CD4-positive, alpha-beta T cell treated with Interleukin-4 for 1 hour (primary cell): ENCODE data around the gene HSDL1.

Source experiments
- DNase-seq, 2 donors: peaks; one replicate each; pipeline ENCODE4 v3.0.0-alpha.2; 2020 to 2022

HSDL1 gene

DNA sequence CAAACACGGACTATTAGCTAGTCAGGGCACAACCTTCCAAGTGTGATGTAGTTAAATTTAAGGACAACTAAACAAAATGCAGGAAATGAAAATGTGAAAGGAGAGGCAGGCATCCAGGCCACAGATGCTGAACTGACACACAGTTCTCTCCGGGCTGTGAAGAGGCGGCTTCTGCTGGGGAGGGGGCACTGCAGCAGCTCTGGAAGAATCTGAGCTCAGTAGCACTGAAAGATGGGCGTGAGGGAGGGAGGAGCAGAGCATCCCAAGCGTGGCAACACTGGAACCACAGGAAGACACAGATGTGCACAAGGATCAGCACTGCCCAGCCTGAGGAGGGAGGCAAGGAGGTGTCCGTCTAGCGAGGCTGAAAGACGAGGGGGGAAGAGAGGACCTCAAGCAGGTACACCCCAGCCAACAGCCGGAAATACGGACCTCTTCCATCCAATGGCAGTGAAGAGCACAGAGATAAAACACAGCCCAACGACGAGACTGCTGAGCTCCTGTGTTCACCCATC is 39.6 kb downstream of the HSDL1 start:
- no peak for DNase-seq

DNA sequence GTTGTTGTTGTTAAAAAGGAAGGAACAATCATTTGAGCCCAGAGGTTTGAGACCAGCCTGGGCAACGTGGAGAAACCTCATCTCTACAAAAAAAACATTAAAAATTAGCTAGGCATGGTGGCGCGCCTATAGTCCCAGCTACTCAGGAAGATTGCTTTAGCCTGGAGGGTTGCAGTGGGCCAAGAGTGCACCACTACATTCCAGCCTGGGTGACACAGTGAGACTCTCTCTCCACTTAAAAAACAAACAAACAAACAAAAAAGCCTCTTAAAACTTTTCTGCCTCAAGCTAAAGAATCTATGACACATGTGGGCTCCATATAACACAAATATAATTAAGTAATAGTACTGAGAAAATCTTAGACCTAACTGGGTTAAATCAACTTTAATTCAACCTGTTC is 40.7 kb downstream of the HSDL1 start:
- no peak for DNase-seq

DNA sequence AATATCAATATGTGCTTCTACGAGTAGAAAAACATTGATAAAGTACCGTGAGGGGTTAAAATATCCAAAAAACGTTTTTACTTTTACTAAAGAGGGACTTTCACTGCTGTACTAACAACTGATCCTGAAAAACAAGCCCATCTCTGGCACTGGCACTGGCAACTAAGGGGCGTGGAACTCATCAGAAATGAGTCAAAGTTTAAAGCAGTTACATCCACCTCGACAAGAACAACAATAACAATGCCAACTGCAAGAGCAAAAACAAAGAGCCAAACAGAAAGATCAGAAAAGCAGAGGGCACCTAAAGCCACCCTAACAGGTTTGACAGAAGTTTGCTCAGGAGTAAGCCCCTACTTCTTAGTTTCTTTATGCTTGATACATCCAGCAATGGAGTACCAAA is 41.3 kb downstream of the HSDL1 start:
- no peak for DNase-seq

DNA sequence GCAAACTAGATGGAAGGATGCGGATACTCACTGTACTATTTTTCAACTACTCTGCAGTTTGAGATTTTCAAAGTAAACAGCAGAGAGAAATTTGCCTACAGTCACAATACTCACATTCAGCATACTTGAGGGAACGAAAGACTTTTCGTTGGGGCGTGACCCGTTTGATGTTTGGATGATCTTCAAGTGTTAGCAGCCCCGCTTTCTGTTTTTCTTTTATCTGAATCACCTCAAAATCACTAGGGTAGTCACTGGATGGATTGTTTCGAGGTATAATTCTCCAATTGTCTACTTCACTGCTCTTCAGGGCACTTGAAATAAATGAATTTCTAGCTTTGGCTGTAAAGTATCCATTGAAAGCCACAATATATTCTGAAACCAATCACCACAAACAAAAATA is 46.0 kb downstream of the HSDL1 start:
- DNase-seq: no peak

DNA sequence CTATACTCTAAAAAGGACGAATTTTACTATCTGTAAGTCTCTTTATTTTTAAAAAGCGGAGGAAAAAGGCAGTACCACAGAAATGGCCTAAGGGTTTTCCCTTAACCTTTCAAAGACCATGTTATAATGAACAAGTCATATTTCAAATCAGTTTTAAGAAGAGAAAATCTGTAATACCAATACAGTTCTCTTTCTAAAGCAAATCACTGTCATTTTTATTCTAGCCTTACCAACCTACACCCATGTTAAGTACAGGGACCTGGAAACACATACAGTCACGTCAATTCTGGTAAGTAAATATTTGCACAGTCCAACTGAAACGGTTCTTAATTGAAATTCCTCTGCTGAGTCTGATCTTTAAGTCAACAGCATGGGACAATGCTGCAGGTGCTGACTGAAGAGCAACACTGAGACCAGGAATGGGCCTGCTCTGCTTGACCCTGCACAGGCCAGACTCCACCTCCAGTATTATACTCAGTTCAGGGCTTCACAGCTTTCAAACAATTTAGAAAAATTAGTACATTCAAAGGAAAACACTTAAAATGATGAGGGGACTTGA is 48.5 kb downstream of the HSDL1 start:
- no peak for DNase-seq

DNA sequence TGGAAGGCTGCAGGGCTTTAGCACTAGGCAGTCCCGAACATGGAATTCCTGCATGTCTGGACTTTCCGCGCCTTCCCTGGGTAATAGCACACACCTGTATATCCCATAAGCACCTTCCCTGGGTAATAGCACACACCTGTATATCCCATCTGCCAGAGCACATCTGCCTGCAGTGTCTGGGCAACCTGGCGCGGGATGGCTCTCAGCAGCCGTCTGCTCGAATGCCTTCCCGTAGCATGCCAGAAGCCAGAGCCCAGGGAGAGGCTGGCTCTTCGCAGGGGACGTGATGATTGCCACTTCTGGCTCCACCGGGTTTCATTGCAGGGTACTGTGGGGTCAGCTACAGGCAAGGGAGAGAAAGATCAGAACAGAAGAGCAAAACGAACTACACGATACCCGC is 49.5 kb downstream of the HSDL1 start:
- no peak for DNase-seq

DNA sequence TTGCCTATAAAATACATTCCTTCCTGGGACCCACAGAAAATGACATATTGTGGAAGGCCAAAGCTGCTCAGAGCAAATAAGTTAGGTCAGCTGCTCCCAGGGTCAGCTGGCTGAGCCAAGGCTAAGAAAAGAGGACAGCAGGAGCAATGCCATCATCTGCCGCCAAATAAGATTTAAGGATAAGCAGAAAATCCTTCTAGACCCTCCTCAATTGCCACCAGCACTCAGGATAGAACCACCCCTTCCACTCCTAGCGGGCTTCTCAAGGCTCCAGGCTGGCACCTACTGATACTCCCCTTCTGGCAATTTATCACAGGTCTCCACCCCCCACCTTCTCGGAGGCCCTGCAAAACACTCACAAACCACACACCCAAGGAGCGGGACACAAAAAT is 51.1 kb downstream of the HSDL1 start:
- no peak for DNase-seq

DNA sequence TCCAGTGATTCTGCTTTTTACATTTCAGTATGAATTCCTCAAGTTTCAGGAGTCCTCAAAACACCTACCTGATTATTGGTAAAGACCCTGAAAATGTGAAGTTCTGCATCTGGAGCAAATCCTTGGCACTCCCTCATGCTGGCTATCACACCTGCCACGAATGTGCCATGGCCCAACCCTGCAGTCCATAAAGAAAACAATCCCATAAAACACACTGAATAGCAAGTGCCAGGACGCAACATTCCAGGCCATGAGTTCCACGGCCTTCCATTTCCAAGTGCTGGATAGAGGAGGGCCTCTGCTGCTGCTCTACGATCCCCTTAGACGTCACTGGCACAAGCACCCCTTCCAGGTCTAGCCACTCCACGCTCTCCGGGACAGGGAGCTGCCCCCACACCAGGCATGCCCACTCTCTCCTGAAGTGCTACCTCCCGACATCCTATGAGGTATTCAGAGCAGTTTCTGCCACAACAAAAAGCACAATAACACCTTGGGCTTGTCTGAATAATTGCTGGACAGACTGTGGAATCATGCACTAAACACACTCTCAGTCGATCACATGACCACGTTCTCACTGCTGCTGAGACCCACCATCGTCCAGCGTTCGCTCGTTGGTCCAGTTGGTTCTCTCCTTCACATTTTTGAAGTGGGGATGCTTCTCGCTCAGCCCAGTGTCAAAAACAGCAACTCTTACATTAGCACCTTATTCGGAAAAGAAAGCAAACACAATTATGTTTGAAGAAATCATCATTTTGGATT is 51.7 kb downstream of the HSDL1 start:
- DNase-seq: no peak

DNA sequence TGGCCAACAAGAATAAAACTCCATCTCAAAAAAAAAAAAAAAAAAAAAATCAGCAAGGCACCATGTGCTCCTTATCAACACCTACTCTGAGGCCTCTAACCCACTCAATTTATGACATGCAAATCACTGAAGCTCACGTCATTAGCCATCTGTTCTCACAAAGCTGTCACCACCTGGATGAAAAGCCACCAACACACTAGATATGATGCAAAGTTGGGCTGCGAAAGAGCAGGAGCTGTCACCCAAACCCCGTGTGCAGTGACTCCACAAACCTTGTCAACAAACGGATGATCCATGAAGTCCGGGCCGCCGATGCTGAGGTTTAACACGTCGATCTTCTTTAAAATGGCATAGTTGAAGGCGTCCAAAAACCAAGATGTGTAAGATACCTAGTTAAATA is 53.5 kb downstream of the HSDL1 start:
- no peak for DNase-seq

DNA sequence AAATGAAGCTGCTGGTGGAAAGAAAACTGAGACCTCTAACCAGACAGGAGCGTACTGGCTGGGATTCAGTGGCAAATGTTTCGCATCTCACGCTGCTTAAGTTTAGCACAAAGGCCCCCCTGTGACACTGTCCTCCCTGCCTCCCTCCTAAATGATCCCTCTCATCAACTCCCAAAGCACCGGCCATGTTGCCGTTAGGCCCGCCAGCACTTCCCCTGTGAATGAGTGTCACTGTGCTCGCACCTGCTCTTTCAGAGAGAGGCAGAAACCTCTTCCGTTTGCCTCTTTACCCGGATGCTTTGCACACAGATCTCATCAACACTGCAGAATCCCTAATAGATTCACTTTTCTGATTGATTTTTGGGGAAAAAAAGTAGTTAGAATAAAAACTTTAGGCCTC is 54.8 kb downstream of the HSDL1 start:
- DNase-seq: no peak

DNA sequence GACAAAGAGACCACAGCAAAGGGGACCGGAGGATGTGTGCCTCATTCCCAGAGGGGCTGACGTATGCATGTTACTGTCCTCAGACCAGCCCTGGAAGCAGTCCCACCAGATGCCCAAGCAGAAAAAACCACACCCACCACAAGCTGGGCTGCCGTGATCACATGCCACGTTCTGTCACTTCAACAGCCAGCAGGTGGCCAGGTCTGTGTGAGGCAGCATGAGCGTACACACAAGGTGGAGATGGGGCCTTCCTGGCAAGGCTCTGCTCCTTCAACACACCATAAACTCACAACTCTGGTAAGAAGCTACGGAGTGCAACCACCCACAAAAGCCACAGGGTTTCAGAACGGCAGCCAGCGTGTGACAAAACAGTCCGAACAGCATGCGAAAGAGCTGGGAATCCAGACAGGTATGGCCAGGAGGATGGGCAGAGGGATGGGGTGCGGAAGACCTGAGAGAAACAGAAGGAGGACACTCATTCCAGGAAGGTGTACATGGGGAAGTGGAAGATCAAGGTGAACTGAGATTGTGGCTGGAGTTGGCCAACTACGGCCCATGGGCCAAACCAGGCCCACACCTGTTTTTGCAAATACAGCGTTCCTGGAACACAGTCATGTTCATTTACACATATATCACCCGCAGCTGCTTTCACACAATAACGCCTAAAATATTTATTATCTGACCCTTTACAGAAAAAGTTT is 56.1 kb downstream of the HSDL1 start:
- peak; percentile 31 to 57 for DNase-seq

DNA sequence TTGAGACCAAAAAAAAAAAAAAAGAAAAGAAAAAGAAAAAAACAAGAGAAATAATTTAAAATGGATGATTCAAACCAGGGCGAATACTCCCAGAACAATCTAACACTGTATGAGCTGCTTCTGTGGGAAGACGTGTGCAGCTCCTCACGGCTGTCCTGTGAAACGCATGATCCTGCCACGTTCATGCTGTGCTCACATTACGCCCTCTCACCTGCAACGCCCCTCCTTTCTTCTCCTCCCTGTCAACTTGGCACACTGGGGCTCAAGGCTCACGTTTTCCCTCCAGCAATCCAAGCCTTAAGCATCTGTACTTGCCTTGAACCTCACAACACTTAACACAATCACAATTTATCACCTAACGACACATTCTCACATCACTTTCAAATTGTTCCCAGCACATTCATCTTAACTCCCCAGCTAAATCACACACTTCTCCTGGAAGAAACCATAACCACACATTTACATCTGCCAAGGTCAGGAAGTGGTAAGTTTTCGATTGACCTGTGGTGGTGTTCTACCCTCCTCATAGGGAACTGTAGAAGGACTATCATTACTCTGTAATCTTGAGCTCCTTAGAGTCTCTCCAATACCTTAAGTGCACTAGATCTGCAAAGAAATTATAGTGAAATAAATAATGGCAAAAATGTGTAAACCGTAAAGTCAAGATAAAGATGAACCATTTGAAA is 57.4 kb downstream of the HSDL1 start:
- DNase-seq: no peak

DNA sequence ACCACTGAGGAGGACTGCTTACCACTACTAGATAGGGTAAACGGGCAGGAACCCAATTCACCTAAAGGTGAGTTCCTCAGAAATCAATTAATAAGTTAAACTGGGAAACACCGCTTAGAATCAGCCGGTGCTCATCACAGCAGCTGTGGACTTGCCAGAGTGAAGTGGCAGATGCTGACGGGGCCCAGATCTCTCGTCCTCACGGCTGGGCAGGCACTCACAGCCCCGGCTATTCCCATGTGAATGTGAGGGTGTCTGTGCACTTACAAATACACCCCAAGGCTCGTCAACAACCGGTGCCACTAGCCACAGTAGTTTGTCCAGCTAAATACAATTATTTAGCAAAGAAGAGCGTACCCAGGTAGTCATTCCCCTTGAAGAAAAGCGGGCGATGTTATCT is 58.0 kb downstream of the HSDL1 start:
- DNase-seq: no peak

DNA sequence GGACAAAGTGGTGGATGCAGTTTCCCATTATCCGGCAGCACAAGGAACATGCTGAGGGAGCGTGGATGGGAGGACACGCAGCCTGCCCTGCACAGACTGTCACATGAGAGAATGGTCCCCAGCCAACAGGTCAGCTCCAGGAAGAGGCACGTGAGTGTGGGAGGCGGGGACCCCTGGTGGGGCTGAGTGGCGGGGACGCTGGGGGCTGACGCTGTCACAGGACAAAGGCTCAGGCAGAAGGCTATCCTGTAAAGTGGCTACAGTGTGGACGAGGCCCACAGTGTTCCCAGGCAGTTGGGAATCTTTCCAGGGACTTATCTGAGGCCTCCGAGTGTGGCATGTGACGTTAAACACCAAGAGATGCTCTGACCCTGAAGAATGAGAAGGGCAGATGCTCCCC is 58.6 kb downstream of the HSDL1 start:
- no peak for DNase-seq

DNA sequence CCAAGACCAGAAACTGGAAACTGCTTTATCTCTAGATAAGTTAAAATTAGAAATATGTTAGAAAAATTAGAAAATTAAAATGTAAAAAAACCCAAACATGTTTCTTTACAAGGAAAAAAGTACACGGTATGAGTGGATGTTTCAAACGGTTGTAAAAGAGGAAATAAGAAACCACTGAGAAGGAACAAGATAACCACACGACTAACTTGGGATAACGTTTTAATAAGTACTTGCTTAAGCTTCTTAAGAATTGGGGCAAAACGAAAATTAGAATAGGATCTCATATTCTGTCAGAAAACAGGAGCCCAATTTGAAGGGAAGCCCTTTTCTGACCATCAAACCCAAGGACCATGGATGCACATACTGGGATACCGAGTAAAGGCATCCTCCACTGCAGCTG is 59.2 kb downstream of the HSDL1 start:
- DNase-seq: no peak

DNA sequence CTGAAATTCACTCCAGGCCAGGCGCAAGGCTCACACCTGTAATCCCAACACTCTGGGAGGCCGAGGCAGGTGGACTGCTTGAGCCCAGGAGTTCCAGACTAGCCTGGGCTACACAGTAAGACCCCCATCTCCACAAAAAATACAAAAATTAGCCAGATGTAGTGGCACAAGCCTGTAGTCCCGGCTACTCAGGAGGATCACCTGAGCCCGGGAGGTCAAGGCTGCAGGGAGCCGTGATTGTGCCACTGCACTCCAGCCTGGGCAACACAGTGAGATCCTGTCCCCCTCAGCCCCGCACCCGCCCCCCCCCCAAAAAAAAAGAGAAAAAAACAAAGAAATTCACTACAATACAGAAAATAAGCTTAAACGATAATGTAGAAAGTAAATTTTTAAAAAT is 59.7 kb downstream of the HSDL1 start:
- no peak for DNase-seq

DNA sequence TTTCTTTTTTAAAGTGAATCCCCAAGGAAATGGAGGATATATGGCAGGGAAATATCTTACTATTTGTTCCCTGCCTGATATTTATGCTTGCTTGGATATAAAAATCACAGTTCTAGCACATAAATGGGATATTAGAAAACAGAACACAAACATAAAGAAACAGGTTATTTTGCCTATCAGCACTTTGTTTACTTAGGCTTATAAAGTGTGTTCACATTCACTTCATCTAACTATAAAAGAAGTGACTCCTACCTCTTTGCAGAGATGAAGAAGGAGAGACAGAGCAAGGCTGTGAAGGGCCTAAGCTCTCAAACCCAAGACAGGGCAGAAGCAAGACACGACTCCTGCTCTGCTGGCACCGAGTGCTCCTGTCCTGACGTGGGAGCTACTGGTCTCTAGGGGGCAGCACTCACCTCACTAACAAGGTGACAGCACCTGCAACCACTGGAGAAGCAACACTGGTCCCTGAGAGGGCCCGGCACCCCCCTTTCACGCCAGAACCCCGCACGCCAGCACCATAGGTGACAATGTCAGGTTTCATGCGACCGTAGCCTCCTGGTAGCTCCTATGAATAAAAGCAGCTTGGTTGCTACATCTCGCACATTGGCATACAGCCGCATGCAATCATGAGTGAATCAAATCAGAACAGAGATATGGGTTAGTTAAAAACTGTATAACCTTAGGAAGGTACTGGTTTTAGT is 60.3 kb downstream of the HSDL1 start:
- peak; percentile 71 to 72 for DNase-seq

DNA sequence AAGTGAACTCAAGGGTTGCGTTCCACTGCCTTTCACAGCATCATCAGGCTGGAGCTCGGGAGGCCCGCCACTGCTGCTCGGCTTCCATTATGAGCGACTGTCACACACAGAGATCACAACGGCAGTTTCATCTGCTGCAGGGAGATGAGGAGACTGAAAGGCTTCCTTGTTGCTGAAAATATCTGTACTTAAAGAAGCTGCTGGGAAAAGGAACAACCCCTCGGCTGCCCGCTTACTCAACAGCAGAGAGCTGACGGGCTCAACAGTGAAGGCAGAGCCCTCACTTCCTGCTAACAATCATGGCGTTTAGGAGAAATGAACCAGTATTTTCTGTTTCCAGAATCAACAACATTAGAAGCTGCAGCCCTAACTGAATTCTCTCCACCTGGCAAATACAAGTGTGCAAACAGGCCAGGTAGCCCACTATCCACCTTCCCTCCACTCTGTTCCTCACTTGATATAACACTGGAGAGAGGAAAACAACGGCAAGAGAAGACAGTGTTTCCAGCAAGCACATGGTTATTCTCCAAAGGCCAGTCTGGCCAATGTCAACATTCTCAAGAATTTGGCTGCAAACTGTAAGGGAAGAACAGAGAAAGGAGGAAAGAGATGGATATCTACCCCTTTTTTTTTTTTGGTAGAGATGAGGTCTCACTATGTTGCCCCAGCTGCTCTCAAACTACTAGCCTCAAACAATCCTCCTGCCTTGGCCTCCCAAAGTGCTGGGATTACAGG is 62.0 kb downstream of the HSDL1 start:
- peak in 1 of 2 donors; percentile 23 for DNase-seq

DNA sequence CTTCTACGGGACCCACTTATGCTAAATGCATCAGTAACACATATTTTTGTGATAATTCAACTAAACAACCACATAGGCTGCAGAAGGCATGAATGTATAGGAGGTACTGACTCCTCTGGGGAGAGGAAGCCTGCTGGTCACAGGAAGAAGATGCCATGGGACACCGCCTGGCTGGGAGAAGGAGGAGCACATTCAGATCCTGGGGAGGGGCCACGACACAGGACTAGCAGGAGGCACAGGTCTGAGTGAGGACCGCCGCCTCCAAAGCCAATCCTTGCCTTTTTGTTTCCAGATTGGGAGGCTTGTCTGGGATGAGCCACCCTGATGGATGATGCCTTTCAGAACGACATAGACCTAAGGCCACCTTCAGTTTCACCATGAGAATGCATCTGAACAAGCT is 62.9 kb downstream of the HSDL1 start:
- no peak for DNase-seq

DNA sequence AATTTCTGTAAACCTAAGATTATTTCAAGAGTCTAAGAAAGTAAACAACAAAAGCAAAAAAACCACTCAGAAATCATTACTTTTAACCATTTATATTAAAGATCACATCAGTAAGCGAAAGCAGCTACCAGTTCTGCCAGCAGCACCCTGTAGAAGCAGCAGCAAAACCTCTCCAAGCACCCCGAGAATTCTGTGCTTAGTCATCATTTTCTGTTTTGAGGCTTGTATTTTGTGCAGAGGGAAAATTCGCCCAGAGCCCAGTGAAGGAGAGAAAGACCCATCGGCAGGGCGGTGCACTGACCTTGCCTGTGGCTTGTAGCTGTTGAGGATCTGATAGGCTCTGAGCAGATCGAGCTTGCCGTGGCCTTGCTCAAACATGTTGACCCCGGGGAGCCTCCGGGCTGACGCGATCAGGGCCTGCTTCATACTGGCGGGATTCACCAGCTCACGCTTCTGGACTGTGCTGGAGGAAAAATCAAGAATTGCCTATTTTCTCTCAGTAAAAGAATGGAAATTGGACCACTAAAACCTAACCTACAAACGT is 63.5 kb downstream of the HSDL1 start:
- DNase-seq: no peak

DNA sequence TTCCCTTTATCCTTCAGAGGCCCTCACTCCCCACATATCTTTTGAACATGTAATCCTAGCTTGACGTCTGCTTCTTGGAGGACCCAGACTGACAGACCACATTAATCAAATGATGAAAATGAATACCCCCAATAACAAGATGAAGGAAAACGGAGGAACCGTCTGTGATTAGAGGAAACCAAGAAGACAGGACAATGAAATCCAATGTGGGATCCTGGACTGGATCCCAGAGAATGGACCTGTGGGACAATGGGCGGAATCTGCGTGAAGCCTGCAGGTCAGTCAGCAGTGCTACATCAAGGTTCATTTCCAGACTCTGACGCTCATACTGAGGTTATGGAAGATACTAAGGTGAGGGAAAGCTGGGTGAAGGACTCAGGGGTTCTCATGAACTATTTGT is 64.2 kb downstream of the HSDL1 start:
- no peak for DNase-seq

DNA sequence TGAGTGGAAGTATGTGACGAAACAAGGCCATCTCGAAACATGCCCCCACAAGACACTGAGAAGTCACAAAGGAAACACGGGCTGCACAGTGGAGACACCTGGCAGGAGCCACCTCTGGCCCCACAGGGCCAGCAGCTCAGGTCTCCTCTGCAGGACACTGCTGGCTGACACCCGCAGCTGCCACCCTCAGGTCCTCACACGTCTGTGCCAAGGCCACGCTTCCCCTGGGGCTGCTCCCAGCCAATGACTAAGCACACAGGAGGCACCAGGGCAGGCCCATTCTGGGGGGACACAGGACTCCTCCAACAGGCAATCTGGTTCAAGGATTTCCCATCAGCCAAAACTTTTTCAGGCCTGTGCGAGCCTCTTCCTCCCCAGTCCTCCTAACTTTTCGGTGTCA is 64.6 kb downstream of the HSDL1 start:
- no peak for DNase-seq
